ACC112 (cell line): ENCODE results near the gene MYO10.
A peak's percentile ranks its signal among the peaks of the same experiment; 100 is the strongest.

Source experiments
- H2AFZ ChIP-seq: fragments of 200-600 bp; sonication (generic); one replicate; pipeline ENCODE4 v1.6.0; 2017; ENCODE audit warnings: antibody characterized with exemption, low read length; ENCODE audit not compliant: unreplicated experiment
- H3K27ac ChIP-seq: fragments of 200-600 bp; sonication (generic); 2 replicates; pipeline ENCODE4 v1.5.1; 2014; ENCODE audit warnings: low read depth, mild to moderate bottlenecking, antibody characterized with exemption, low read length, moderate library complexity
- H3K27me3 ChIP-seq: fragments of 200-600 bp; sonication (generic); 2 replicates; pipeline ENCODE4 v1.6.1; 2014; ENCODE audit warnings: mild to moderate bottlenecking, antibody characterized with exemption, low read length, moderate library complexity, mixed read lengths; ENCODE audit not compliant: insufficient read depth
- H3K36me3 ChIP-seq: fragments of 200-600 bp; sonication (generic); 2 replicates; pipeline ENCODE4 v1.6.1; 2016; ENCODE audit warnings: mild to moderate bottlenecking, antibody characterized with exemption, low read length, moderate library complexity, mixed read lengths; ENCODE audit not compliant: insufficient read depth
- H3K4me1 ChIP-seq: fragments of 200-600 bp; sonication (generic); one replicate; pipeline ENCODE4 v1.6.1; 2016; ENCODE audit warnings: low read length, mixed read lengths; ENCODE audit not compliant: insufficient read depth, unreplicated experiment, control insufficient read depth
- H3K4me3 ChIP-seq: fragments of 200-600 bp; sonication (generic); 2 replicates; pipeline ENCODE4 v1.5.1; 2014; ENCODE audit warnings: mild to moderate bottlenecking, low read depth, low read length
- H3K79me2 ChIP-seq: fragments of 200-600 bp; sonication (generic); one replicate; pipeline ENCODE4 v1.6.0; 2016; ENCODE audit warnings: low read length; ENCODE audit not compliant: control insufficient read depth, unreplicated experiment, insufficient read depth

MYO10 gene

GRCh38 chr5:16930496-16930895 lies 5.6 kb downstream of the MYO10 start:
- Histone ChIP-seq H3K36me3 (no peaks in the 10 kb centered on the region), H3K4me1 (peaks cover 35% of the 10 kb centered on the region), H3K4me3 (no peak overlapping the region), H2AFZ (no peak overlapping the region), H3K27ac (no peak overlapping the region), H3K79me2 (peaks cover 96% of the 10 kb centered on the region), H3K27me3 (no peaks in the 10 kb centered on the region)

- peaks cover 35% of the 10 kb centered on the region for H3K4me1 ChIP-seq
- no peak overlapping the region for H3K4me3 ChIP-seq
- peaks cover 94% of the 10 kb centered on the region for H3K79me2 ChIP-seq
- no peak overlapping the region for H3K27ac ChIP-seq
- H2AFZ ChIP-seq: no peak overlapping the region
- no peaks in the 10 kb centered on the region for H3K27me3 ChIP-seq
- H3K36me3 ChIP-seq: no peaks in the 10 kb centered on the region
Measured at GRCh38 chr5:16929831-16930230, 6.3 kb downstream of the MYO10 start.

- Histone ChIP-seq H3K27me3 (no peaks in the 10 kb centered on the region), H3K4me3 (no peak overlapping the region), H3K36me3 (no peaks in the 10 kb centered on the region), H3K27ac (no peak overlapping the region), H3K4me1 (peaks cover 35% of the 10 kb centered on the region), H2AFZ (no peak overlapping the region), H3K79me2 (peaks cover 93% of the 10 kb centered on the region)
Measured at GRCh38 chr5:16929347-16929746, 6.7 kb downstream of the MYO10 start.

- peaks cover 27% of the 10 kb centered on the region for H3K4me1 ChIP-seq
- H3K27ac ChIP-seq: no peak overlapping the region
- no peak overlapping the region for H2AFZ ChIP-seq
- H3K36me3 ChIP-seq: no peaks in the 10 kb centered on the region
- H3K27me3 ChIP-seq: no peaks in the 10 kb centered on the region
- no peak overlapping the region for H3K4me3 ChIP-seq
- peaks cover 92% of the 10 kb centered on the region for H3K79me2 ChIP-seq
Measured at GRCh38 chr5:16927613-16928012, 8.5 kb downstream of the MYO10 start.

GRCh38 chr5:16926417-16926816 lies 9.7 kb downstream of the MYO10 start:
- no peak overlapping the region for H3K4me3 ChIP-seq
- peaks cover 92% of the 10 kb centered on the region for H3K79me2 ChIP-seq
- H2AFZ ChIP-seq: no peak overlapping the region
- no peaks in the 10 kb centered on the region for H3K27me3 ChIP-seq
- peaks cover 15% of the 10 kb centered on the region for H3K4me1 ChIP-seq
- no peak overlapping the region for H3K27ac ChIP-seq
- H3K36me3 ChIP-seq: no peaks in the 10 kb centered on the region

GRCh38 chr5:16924206-16924605 lies 11.9 kb downstream of the MYO10 start:
- Histone ChIP-seq H3K79me2 (peaks cover 90% of the 10 kb centered on the region), H3K4me3 (no peak overlapping the region), H3K36me3 (no peaks in the 10 kb centered on the region), H3K27me3 (no peaks in the 10 kb centered on the region), H3K27ac (no peak overlapping the region), H2AFZ (no peak overlapping the region), H3K4me1 (no peaks in the 10 kb centered on the region)

GRCh38 chr5:16922430-16922829 lies 13.7 kb downstream of the MYO10 start:
- Histone ChIP-seq H3K4me3 (no peak overlapping the region), H2AFZ (no peak overlapping the region), H3K36me3 (no peaks in the 10 kb centered on the region), H3K27me3 (no peaks in the 10 kb centered on the region), H3K4me1 (peaks cover 8% of the 10 kb centered on the region), H3K27ac (no peak overlapping the region), H3K79me2 (peaks cover 92% of the 10 kb centered on the region)

GRCh38 chr5:16921211-16921610 lies 14.9 kb downstream of the MYO10 start:
- H3K79me2 ChIP-seq: peaks cover 84% of the 10 kb centered on the region

GRCh38 chr5:16920109-16920816 lies 15.8 kb downstream of the MYO10 start:
- no peak overlapping the region for H2AFZ ChIP-seq
- peaks cover 84% of the 10 kb centered on the region for H3K79me2 ChIP-seq

More at GRCh38 chr5:16921211-16921610, 14.9 kb downstream of the MYO10 start:
- Histone ChIP-seq H3K36me3 (no peaks in the 10 kb centered on the region), H3K27me3 (no peaks in the 10 kb centered on the region), H3K4me1 (peaks cover 16% of the 10 kb centered on the region), H3K4me3 (no peak overlapping the region), H2AFZ (no peak overlapping the region), H3K27ac (no peak overlapping the region)

GRCh38 chr5:16918891-16919671 lies 17.0 kb downstream of the MYO10 start:
- Histone ChIP-seq H3K27ac (no peak overlapping the region), H3K4me3 (no peak overlapping the region), H3K36me3 (no peaks in the 10 kb centered on the region), H2AFZ (no peak overlapping the region), H3K27me3 (no peaks in the 10 kb centered on the region), H3K79me2 (peaks cover 87% of the 10 kb centered on the region), H3K4me1 (peaks cover 21% of the 10 kb centered on the region)

More at GRCh38 chr5:16920109-16920816, 15.8 kb downstream of the MYO10 start:
- Histone ChIP-seq H3K27ac (no peak overlapping the region), H3K36me3 (no peaks in the 10 kb centered on the region), H3K27me3 (no peaks in the 10 kb centered on the region), H3K4me3 (no peak overlapping the region), H3K4me1 (peaks cover 21% of the 10 kb centered on the region)

- Histone ChIP-seq H3K27ac (peak overlapping the region; percentile 25), H3K79me2 (peaks cover 87% of the 10 kb centered on the region), H3K36me3 (no peaks in the 10 kb centered on the region), H2AFZ (no peak overlapping the region), H3K27me3 (no peaks in the 10 kb centered on the region), H3K4me3 (no peak overlapping the region), H3K4me1 (peaks cover 30% of the 10 kb centered on the region)
Measured at GRCh38 chr5:16918156-16918555, 17.9 kb downstream of the MYO10 start.
